ENCODE data around the gene PGBD5. TPM values are rescaled to one million over a fixed set of nuclear protein-coding genes. Genes with fewer than 3 reads are reported as not detected.
A peak's percentile ranks its signal among the peaks of the same experiment; 100 is the strongest.

PGBD5 gene
- total and polyA plus RNA-seq, 9 of the 15 experiments (the other 6 are each of a cell fraction or from before 2014, with no cell fraction given), result under 0.01 to 0.40 (median 0.10) TPM; not detected in 3

- TF ChIP-seq CEBPG (CRISPR knock-in tag; IDR thresholded peaks at IDR 0.05) (no peak), CEBPG (tag; conservative IDR thresholded peaks at IDR 0.05 in 1 of 2, IDR thresholded peaks at IDR 0.05 in 1 of 2) (no peak), ZFX (CRISPR knock-in tag; IDR thresholded peaks at IDR 0.05) (peak; percentile 61), MYNN (IDR thresholded peaks at IDR 0.05) (no peak), MYNN (CRISPR knock-in tag; IDR thresholded peaks at IDR 0.05) (peak; percentile 64; the same call in 1 of the 2 replicates), MCM3 (IDR thresholded peaks at IDR 0.05) (no peak), POLR2B (IDR thresholded peaks at IDR 0.05; ENCODE audit: low read depth, partially characterized antibody) (no peak), ZNF274 (IDR thresholded peaks at IDR 0.05; ENCODE audit: borderline replicate concordance, low read depth, low read length) (no peak), SETDB1 (IDR thresholded peaks at IDR 0.05; ENCODE audit: low read length) (no peak), SREBF1 (IDR thresholded peaks at IDR 0.05; ENCODE audit: borderline replicate concordance, low read depth, low read length) (no peak), CBFA2T2 (conservative IDR thresholded peaks at IDR 0.05) (no peak), KDM2B (CRISPR knock-in tag; IDR thresholded peaks at IDR 0.05) (peak; percentile 60; the same call in 1 of the 2 replicates), ZNF239 (CRISPR knock-in tag; IDR thresholded peaks at IDR 0.05) (no peak), KLF6 (CRISPR knock-in tag; IDR thresholded peaks at IDR 0.05; ENCODE audit: borderline replicate concordance) (no peak), BCLAF1 (IDR thresholded peaks at IDR 0.05; ENCODE audit: borderline replicate concordance in 1 of 2, control insufficient read depth in 1 of 2, low read depth in 2 of 2, low read length in 1 of 2) (no peak), ELK1 (CRISPR knock-in tag; IDR thresholded peaks at IDR 0.05) (no peak), SMAD1 (IDR thresholded peaks at IDR 0.05; ENCODE audit: low read depth, low read length, partially characterized antibody) (no peak), SMARCE1 (IDR thresholded peaks at IDR 0.05) (no peak)
- TF ChIP-seq, protein P1, sequence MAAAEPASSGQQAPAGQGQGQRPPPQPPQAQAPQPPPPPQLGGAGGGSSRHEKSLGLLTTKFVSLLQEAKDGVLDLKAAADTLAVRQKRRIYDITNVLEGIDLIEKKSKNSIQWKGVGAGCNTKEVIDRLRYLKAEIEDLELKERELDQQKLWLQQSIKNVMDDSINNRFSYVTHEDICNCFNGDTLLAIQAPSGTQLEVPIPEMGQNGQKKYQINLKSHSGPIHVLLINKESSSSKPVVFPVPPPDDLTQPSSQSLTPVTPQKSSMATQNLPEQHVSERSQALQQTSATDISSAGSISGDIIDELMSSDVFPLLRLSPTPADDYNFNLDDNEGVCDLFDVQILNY (CRISPR knock-in tag; IDR thresholded peaks at IDR 0.05), result peak; percentile 70; the same call in 1 of the 2 replicates
- TF ChIP-seq, protein P2, sequence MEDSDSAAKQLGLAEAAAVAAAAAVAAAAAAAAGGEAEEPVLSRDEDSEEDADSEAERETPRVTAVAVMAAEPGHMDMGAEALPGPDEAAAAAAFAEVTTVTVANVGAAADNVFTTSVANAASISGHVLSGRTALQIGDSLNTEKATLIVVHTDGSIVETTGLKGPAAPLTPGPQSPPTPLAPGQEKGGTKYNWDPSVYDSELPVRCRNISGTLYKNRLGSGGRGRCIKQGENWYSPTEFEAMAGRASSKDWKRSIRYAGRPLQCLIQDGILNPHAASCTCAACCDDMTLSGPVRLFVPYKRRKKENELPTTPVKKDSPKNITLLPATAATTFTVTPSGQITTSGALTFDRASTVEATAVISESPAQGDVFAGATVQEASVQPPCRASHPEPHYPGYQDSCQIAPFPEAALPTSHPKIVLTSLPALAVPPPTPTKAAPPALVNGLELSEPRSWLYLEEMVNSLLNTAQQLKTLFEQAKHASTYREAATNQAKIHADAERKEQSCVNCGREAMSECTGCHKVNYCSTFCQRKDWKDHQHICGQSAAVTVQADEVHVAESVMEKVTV (CRISPR knock-in tag; IDR thresholded peaks at IDR 0.05), result no peak
- TF ChIP-seq, protein P3, sequence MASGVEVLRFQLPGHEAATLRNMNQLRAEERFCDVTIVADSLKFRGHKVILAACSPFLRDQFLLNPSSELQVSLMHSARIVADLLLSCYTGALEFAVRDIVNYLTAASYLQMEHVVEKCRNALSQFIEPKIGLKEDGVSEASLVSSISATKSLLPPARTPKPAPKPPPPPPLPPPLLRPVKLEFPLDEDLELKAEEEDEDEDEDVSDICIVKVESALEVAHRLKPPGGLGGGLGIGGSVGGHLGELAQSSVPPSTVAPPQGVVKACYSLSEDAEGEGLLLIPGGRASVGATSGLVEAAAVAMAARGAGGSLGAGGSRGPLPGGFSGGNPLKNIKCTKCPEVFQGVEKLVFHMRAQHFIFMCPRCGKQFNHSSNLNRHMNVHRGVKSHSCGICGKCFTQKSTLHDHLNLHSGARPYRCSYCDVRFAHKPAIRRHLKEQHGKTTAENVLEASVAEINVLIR (CRISPR knock-in tag; IDR thresholded peaks at IDR 0.05), result no peak
Measured at GRCh38 chr1:230426246-230427093, at the start of gene PGBD5 (continued).

Measured in K562 (cell line).